ENCODE measurements around the gene SELENOV.

The SELENOV gene

GRCh38 chr19:39500543-39500942, 14.4 kb upstream of the SELENOV start:
- DNase-seq (ENCODE audit: insufficient read length, low spot score) = no peak

GRCh38 chr19:39501340-39501739, 13.6 kb upstream of the SELENOV start:
- no peak for DNase-seq (ENCODE audit: insufficient read length, low spot score)
- no peak for TF ChIP-seq POLR2A (IDR thresholded peaks at IDR 0.05; ENCODE audit: low read depth, low read length)
- no peak for FAIRE-seq

More at GRCh38 chr19:39500543-39500942, 14.4 kb upstream of the SELENOV start:
- TF ChIP-seq POLR2A (IDR thresholded peaks at IDR 0.05; ENCODE audit: low read depth, low read length) = no peak
- no peak for FAIRE-seq

- no peak for TF ChIP-seq POLR2A (IDR thresholded peaks at IDR 0.05; ENCODE audit: low read depth, low read length)
- FAIRE-seq = no peak
- peak; percentile 97 for DNase-seq (ENCODE audit: insufficient read length, low spot score)
These were observed 12.1 kb upstream of the SELENOV start for GRCh38 chr19:39502640-39503417.

- no peak for TF ChIP-seq POLR2A (IDR thresholded peaks at IDR 0.05; ENCODE audit: low read depth, low read length)
- no peak for FAIRE-seq
These were observed 8.4 kb upstream of the SELENOV start for GRCh38 chr19:39506598-39506943.

GRCh38 chr19:39506944-39507714, 7.8 kb upstream of the SELENOV start:
- no peak for TF ChIP-seq POLR2A (IDR thresholded peaks at IDR 0.05; ENCODE audit: low read depth, low read length)
- DNase-seq (ENCODE audit: insufficient read length, low spot score) = no peak
- no peak for FAIRE-seq

More at GRCh38 chr19:39506598-39506943, 8.4 kb upstream of the SELENOV start:
- no peak for DNase-seq (ENCODE audit: insufficient read length, low spot score)

- FAIRE-seq (no peak), DNase-seq (ENCODE audit: insufficient read length, low spot score) (no peak)
- TF ChIP-seq POLR2A (IDR thresholded peaks at IDR 0.05; ENCODE audit: low read depth, low read length) = no peak
These were observed 7.1 kb upstream of the SELENOV start for GRCh38 chr19:39507715-39508364.

GRCh38 chr19:39508629-39509028, 6.3 kb upstream of the SELENOV start:
- no peak for TF ChIP-seq POLR2A (IDR thresholded peaks at IDR 0.05; ENCODE audit: low read depth, low read length)
- FAIRE-seq = no peak
- no peak for DNase-seq (ENCODE audit: insufficient read length, low spot score)

- FAIRE-seq (no peak), DNase-seq (ENCODE audit: insufficient read length, low spot score) (peak; percentile 68)
- no peak for TF ChIP-seq POLR2A (IDR thresholded peaks at IDR 0.05; ENCODE audit: low read depth, low read length)
These were observed 5.7 kb upstream of the SELENOV start for GRCh38 chr19:39509233-39509632.

GRCh38 chr19:39512988-39513387, 2.0 kb upstream of the SELENOV start:
- DNase-seq (ENCODE audit: insufficient read length, low spot score) = no peak
- no peak for FAIRE-seq
- no peak for TF ChIP-seq POLR2A (IDR thresholded peaks at IDR 0.05; ENCODE audit: low read depth, low read length)

- DNase-seq (ENCODE audit: insufficient read length, low spot score) (no peak), FAIRE-seq (no peak)
- TF ChIP-seq POLR2A (IDR thresholded peaks at IDR 0.05; ENCODE audit: low read depth, low read length) = no peak
These were observed 732 bp downstream of the SELENOV start for GRCh38 chr19:39515551-39516191.

- FAIRE-seq (no peak), DNase-seq (ENCODE audit: insufficient read length, low spot score) (no peak)
- no peak for TF ChIP-seq POLR2A (IDR thresholded peaks at IDR 0.05; ENCODE audit: low read depth, low read length)
These were observed 1.3 kb downstream of the SELENOV start for GRCh38 chr19:39516270-39516669.

GRCh38 chr19:39517432-39517831, 2.5 kb downstream of the SELENOV start:
- TF ChIP-seq POLR2A (IDR thresholded peaks at IDR 0.05; ENCODE audit: low read depth, low read length) = no peak
- no peak for FAIRE-seq
- no peak for DNase-seq (ENCODE audit: insufficient read length, low spot score)

- no peak for DNase-seq (ENCODE audit: insufficient read length, low spot score)
- FAIRE-seq = no peak
- no peak for TF ChIP-seq POLR2A (IDR thresholded peaks at IDR 0.05; ENCODE audit: low read depth, low read length)
These were observed 3.5 kb downstream of the SELENOV start for GRCh38 chr19:39518458-39518857.

- TF ChIP-seq POLR2A (IDR thresholded peaks at IDR 0.05; ENCODE audit: low read depth, low read length) = no peak
- FAIRE-seq (no peak), DNase-seq (ENCODE audit: insufficient read length, low spot score) (no peak)
These were observed 4.0 kb downstream of the SELENOV start for GRCh38 chr19:39518975-39519374.

All from H54 (cell line).